ENCODE results near the gene SHANK1.

DNA sequence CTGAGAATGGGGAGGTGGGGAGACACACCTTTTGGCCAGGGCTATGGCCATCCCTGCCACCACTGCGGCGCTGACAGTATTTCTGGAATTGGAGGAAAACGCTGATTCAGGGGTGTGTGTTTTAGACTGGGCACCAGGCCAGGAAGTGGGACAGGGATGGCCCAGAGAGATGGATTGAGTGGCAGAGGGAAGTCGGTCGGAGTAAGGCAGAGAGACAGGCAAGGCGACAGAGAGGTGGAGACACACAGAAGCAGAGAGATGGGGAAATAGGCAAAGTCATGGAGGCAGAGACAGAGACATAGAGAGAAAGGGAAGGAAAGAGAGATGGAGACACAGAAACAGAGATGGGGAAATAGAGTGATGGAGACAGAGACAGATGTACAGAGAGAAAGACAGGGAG, 74.5 kb downstream of the SHANK1 start:
- TF ChIP-seq, protein P1, sequence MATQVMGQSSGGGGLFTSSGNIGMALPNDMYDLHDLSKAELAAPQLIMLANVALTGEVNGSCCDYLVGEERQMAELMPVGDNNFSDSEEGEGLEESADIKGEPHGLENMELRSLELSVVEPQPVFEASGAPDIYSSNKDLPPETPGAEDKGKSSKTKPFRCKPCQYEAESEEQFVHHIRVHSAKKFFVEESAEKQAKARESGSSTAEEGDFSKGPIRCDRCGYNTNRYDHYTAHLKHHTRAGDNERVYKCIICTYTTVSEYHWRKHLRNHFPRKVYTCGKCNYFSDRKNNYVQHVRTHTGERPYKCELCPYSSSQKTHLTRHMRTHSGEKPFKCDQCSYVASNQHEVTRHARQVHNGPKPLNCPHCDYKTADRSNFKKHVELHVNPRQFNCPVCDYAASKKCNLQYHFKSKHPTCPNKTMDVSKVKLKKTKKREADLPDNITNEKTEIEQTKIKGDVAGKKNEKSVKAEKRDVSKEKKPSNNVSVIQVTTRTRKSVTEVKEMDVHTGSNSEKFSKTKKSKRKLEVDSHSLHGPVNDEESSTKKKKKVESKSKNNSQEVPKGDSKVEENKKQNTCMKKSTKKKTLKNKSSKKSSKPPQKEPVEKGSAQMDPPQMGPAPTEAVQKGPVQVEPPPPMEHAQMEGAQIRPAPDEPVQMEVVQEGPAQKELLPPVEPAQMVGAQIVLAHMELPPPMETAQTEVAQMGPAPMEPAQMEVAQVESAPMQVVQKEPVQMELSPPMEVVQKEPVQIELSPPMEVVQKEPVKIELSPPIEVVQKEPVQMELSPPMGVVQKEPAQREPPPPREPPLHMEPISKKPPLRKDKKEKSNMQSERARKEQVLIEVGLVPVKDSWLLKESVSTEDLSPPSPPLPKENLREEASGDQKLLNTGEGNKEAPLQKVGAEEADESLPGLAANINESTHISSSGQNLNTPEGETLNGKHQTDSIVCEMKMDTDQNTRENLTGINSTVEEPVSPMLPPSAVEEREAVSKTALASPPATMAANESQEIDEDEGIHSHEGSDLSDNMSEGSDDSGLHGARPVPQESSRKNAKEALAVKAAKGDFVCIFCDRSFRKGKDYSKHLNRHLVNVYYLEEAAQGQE (IDR thresholded peaks at IDR 0.05) = no peak
- TF ChIP-seq, protein P2, sequence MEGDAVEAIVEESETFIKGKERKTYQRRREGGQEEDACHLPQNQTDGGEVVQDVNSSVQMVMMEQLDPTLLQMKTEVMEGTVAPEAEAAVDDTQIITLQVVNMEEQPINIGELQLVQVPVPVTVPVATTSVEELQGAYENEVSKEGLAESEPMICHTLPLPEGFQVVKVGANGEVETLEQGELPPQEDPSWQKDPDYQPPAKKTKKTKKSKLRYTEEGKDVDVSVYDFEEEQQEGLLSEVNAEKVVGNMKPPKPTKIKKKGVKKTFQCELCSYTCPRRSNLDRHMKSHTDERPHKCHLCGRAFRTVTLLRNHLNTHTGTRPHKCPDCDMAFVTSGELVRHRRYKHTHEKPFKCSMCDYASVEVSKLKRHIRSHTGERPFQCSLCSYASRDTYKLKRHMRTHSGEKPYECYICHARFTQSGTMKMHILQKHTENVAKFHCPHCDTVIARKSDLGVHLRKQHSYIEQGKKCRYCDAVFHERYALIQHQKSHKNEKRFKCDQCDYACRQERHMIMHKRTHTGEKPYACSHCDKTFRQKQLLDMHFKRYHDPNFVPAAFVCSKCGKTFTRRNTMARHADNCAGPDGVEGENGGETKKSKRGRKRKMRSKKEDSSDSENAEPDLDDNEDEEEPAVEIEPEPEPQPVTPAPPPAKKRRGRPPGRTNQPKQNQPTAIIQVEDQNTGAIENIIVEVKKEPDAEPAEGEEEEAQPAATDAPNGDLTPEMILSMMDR (IDR thresholded peaks at IDR 0.05; ENCODE audit: low read depth, low read length, missing input control) = no peak
- TF ChIP-seq GABPA (IDR thresholded peaks at IDR 0.05 in 1 of 2, conservative IDR thresholded peaks at IDR 0.05 in 1 of 2) (no peak), RAD21 (IDR thresholded peaks at IDR 0.05) (no peak), YY1 (IDR thresholded peaks at IDR 0.05) (no peak), FOXA1 (IDR thresholded peaks at IDR 0.05) (no peak), SP1 (IDR thresholded peaks at IDR 0.05) (no peak), TAF1 (conservative IDR thresholded peaks at IDR 0.05) (no peak), EGR1 (IDR thresholded peaks at IDR 0.05; ENCODE audit: low read depth in 2 of 2) (no peak)
- TF ChIP-seq, protein P3, sequence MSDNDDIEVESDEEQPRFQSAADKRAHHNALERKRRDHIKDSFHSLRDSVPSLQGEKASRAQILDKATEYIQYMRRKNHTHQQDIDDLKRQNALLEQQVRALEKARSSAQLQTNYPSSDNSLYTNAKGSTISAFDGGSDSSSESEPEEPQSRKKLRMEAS (IDR thresholded peaks at IDR 0.05) = no peak
- TF ChIP-seq, protein P4, sequence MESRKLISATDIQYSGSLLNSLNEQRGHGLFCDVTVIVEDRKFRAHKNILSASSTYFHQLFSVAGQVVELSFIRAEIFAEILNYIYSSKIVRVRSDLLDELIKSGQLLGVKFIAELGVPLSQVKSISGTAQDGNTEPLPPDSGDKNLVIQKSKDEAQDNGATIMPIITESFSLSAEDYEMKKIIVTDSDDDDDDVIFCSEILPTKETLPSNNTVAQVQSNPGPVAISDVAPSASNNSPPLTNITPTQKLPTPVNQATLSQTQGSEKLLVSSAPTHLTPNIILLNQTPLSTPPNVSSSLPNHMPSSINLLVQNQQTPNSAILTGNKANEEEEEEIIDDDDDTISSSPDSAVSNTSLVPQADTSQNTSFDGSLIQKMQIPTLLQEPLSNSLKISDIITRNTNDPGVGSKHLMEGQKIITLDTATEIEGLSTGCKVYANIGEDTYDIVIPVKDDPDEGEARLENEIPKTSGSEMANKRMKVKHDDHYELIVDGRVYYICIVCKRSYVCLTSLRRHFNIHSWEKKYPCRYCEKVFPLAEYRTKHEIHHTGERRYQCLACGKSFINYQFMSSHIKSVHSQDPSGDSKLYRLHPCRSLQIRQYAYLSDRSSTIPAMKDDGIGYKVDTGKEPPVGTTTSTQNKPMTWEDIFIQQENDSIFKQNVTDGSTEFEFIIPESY (IDR thresholded peaks at IDR 0.05) = no peak
- TF ChIP-seq, protein P5, sequence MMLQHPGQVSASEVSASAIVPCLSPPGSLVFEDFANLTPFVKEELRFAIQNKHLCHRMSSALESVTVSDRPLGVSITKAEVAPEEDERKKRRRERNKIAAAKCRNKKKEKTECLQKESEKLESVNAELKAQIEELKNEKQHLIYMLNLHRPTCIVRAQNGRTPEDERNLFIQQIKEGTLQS (IDR thresholded peaks at IDR 0.05) = no peak

Measured in liver (tissue), 3 donors.